GM12878 (cell line): ENCODE data around the gene EML1. TPM values are rescaled to one million over a fixed set of nuclear protein-coding genes. Genes with fewer than 3 reads are reported as not detected.

Experiments
- ATAC-seq: fragments of 200-7000 bp; cut with Tn5 transposase; 3 replicates; pipeline ENCODE4 v1.9.1; 2020; ENCODE audit warnings: mild to moderate bottlenecking, moderate library complexity
- BruUV-seq: library from RNA; stranded (reverse); fragments of 400-500 nt; replicated peaks from 2 replicates; lab custom pipeline; 2021; lab: Mats Ljungman, UMichigan
- CTCF ChIA-PET: fragments of 300-600 bp; sonication (Branson Sonifier 250); formaldehyde crosslinking; extraction: SDS; loops from one replicate; lab custom pipeline; 2021; ENCODE audit warnings: inconsistent platforms; lab: Yijun Ruan, JAX
- POLR2A ChIA-PET: fragments of 350-600 bp; formaldehyde crosslinking; extraction: SDS; loops from one replicate; lab custom pipeline; 2021; ENCODE audit warnings: inconsistent platforms; lab: Charles Lee
- RAD21 ChIA-PET: fragments of 300-600 bp; sonication (Branson Sonifier 250); formaldehyde crosslinking; loops from one replicate; lab custom pipeline; 2023; ENCODE audit warnings: antibody characterized with exemption; ENCODE audit not compliant: unreplicated experiment; lab: Charles Lee
- SMC1A ChIA-PET: fragments of 300-600 bp; sonication (Branson Sonifier 250); formaldehyde crosslinking; loops from one replicate; lab custom pipeline; 2023; ENCODE audit not compliant: unreplicated experiment, uncharacterized antibody; lab: Charles Lee
- DNase-seq: peaks from one replicate; pipeline ENCODE4 v3.0.0-alpha.2; 2011; ENCODE audit warnings: low read depth, low spot score
- FAIRE-seq: peaks from 3 replicates; lab custom pipeline; 2011; peaks lifted over from hg19 to GRCh38; lab: Jason Lieb, UNC
- H2AFZ ChIP-seq: 2 replicates; pipeline ENCODE4 v1.6.0; 2011; ENCODE audit warnings: low read depth, low read length, control low read depth; ENCODE audit not compliant: control insufficient read depth
- H3K27ac ChIP-seq: 2 replicates; pipeline ENCODE4 v1.5.1; 2011; ENCODE audit warnings: control low read depth; ENCODE audit not compliant: control insufficient read depth, insufficient read depth
- H3K27me3 ChIP-seq, 2 experiments: replicated peaks in 1 of 2; 2 replicates each; pipeline versions ENCODE4 v1.6.0 to v1.6.1; 2011; ENCODE audit warnings: low read length in 1 of 2; ENCODE audit not compliant: control insufficient read depth in 2 of 2, insufficient read depth in 2 of 2
- H3K36me3 ChIP-seq, 2 experiments: 2 replicates each; pipeline ENCODE4 v1.5.1; 2011; ENCODE audit warnings: low read length in 1 of 2; ENCODE audit not compliant: control insufficient read depth in 2 of 2, insufficient read depth in 2 of 2
- H3K4me1 ChIP-seq: 2 replicates; pipeline ENCODE4 v1.6.1; 2011; ENCODE audit warnings: mild to moderate bottlenecking, low read length, moderate library complexity, mixed read lengths; ENCODE audit not compliant: control insufficient read depth, insufficient read depth
- H3K4me2 ChIP-seq: 2 replicates; pipeline ENCODE4 v1.6.0; 2011; ENCODE audit warnings: control low read depth; ENCODE audit not compliant: control insufficient read depth, insufficient read depth
- H3K4me3 ChIP-seq: fragments of 200-600 bp; sonication (generic); 2 replicates; pipeline ENCODE4 v1.5.1; 2016
- H3K79me2 ChIP-seq: 2 replicates; pipeline ENCODE4 v1.6.0; 2011; ENCODE audit warnings: low read length; ENCODE audit not compliant: control insufficient read depth, insufficient read depth
- H3K9ac ChIP-seq: 2 replicates; pipeline ENCODE4 v1.8.0; 2011; ENCODE audit warnings: low read length, control low read depth, mixed read lengths; ENCODE audit not compliant: control insufficient read depth, insufficient read depth
- H3K9me3 ChIP-seq: replicated peaks from 3 replicates; pipeline ENCODE4 v1.5.1; 2011; ENCODE audit warnings: mild to moderate bottlenecking, low read length; ENCODE audit not compliant: control insufficient read depth, insufficient read depth
- H4K20me1 ChIP-seq: 2 replicates; pipeline ENCODE4 v1.6.0; 2011; ENCODE audit not compliant: control insufficient read depth, insufficient read depth
- ASH2L ChIP-seq: fragments of 300-600, 200-600 bp; sonication (generic); IDR thresholded peaks from 2 replicates; pipeline ENCODE4 v1.6.1; 2017; ENCODE audit warnings: low read depth, mild to moderate bottlenecking, borderline replicate concordance
- CHD2 ChIP-seq: IDR thresholded peaks from 2 replicates; pipeline ENCODE4 v1.6.1; 2011; ENCODE audit warnings: low read depth, low read length, improper control_type of control experiment, borderline replicate concordance
- JUND ChIP-seq: IDR thresholded peaks from 2 replicates; pipeline ENCODE4 v1.6.1; 2012; ENCODE audit warnings: low read depth, mild to moderate bottlenecking, low read length, improper control_type of control experiment, moderate library complexity
- NR2C1 ChIP-seq: fragments of 450-650 bp; IDR thresholded peaks from 2 replicates; pipeline ENCODE4 v1.6.1; 2017; ENCODE audit warnings: antibody characterized with exemption, mild to moderate bottlenecking, moderate library complexity
- NRF1 ChIP-seq: conservative IDR thresholded peaks from 2 replicates; pipeline ENCODE4 v1.6.1; 2011; ENCODE audit warnings: mild to moderate bottlenecking, low read depth, low read length, improper control_type of control experiment
- RAD51 ChIP-seq: fragments of 450-650 bp; IDR thresholded peaks from 2 replicates; pipeline ENCODE4 v1.6.1; 2016; ENCODE audit warnings: moderate library complexity, mild to moderate bottlenecking, inconsistent platforms
- RCOR1 ChIP-seq: conservative IDR thresholded peaks from 2 replicates; pipeline ENCODE4 v1.6.1; 2012; ENCODE audit warnings: low read depth, low read length, improper control_type of control experiment
- RELA ChIP-seq: fragments of 450-650 bp; IDR thresholded peaks from 2 replicates; pipeline ENCODE4 v1.8.0; 2014; ENCODE audit warnings: borderline replicate concordance; ENCODE audit not compliant: partially characterized antibody
- SMC3 ChIP-seq: IDR thresholded peaks from 2 replicates; pipeline ENCODE4 v1.6.1; 2011; ENCODE audit warnings: low read length, improper control_type of control experiment, borderline replicate concordance
- SRF ChIP-seq, 2 experiments: IDR thresholded peaks; 2 replicates each; pipeline ENCODE4 v1.6.1; 2011; ENCODE audit warnings: low read depth in 2 of 2, low read length in 2 of 2, mild to moderate bottlenecking in 1 of 2, moderate library complexity in 1 of 2
- SUPT20H ChIP-seq: IDR thresholded peaks from 2 replicates; pipeline ENCODE4 v1.6.1; 2011; ENCODE audit warnings: low read depth, mild to moderate bottlenecking, low read length, moderate library complexity, borderline replicate concordance; ENCODE audit not compliant: control insufficient read depth
- TCF3 ChIP-seq: IDR thresholded peaks from 2 replicates; pipeline ENCODE4 v1.6.1; 2012; ENCODE audit warnings: low read depth, mild to moderate bottlenecking, low read length, borderline replicate concordance; ENCODE audit not compliant: insufficient read depth
- ZNF207 ChIP-seq: fragments of 450-650 bp; IDR thresholded peaks from 2 replicates; pipeline ENCODE4 v1.6.1; 2014; ENCODE audit warnings: antibody characterized with exemption, mild to moderate bottlenecking, borderline replicate concordance
- WGBS: methylation state at CpG from one replicate; pipeline ENCODE4 v1.1.6; 2016; ENCODE audit warnings: low lambda C conversion rate; ENCODE audit not compliant: insufficient replicate concordance, insufficient coverage; ENCODE audit errors: missing lambda C conversion rate; 5-methylcytosine and 5-hydroxymethylcytosine counted together
- in situ Hi-C: fragments of 300-500 bp; cut with MboI; formaldehyde crosslinking; loops from 9 replicates; pipeline ENCODE4 v1.14.3; 2018; ENCODE audit warnings: mixed read lengths
- intact Hi-C: fragments of 100-400 bp; cut with micrococcal nuclease; formaldehyde crosslinking; loops from one replicate; pipeline ENCODE4 v1.14.2; 2022; ENCODE audit not compliant: unreplicated experiment
- polyA plus RNA-seq, 11 experiments: library from polyadenylated mRNA; depleted of rRNA in 4 of 11; unstranded in 6 of 11; stranded (reverse) in 5 of 11; fragments of >200 nt; fragmentation: Nextera tagmentation in 4 of 11; fragmentation: Illumina TruSeq in 1 of 11; extraction: Ambion mirVana in 4 of 11; extraction: Trizol in 1 of 11; gene quantifications; 1 replicate in 1 of 11; 2 replicates in 10 of 11; pipeline versions ENCODE4 v1.2.1 to v1.2.3, GENCODE V29; 2011 to 2016; ENCODE audit warnings: inconsistent platforms in 2 of 11, missing spikeins in 2 of 11, low read depth in 1 of 11
- total RNA-seq, 4 experiments: library from RNA; depleted of rRNA in 3 of 4; stranded (reverse); fragments of >200 nt in 3 of 4; fragmentation: Illumina TruSeq in 1 of 4; extraction: Trizol in 1 of 4; gene quantifications; 2 replicates each; pipeline versions ENCODE4 v1.2.1 to v1.2.3, GENCODE V29; 2013 to 2021
- TF ChIP-seq, protein P1 (sequence below): IDR thresholded peaks from 2 replicates; pipeline ENCODE4 v1.6.1; 2011; ENCODE audit warnings: borderline replicate concordance, low read depth, mild to moderate bottlenecking, moderate library complexity, low read length; ENCODE audit not compliant: insufficient read depth, poor library complexity, severe bottlenecking
- TF ChIP-seq, protein P2 (sequence below): fragments of 450-650 bp; IDR thresholded peaks from 2 replicates; pipeline ENCODE4 v1.6.1; 2017; ENCODE audit warnings: borderline replicate concordance
- TF ChIP-seq, protein P3 (sequence below): fragments of 450-650 bp; IDR thresholded peaks from 2 replicates; pipeline ENCODE4 v1.6.1; 2017; ENCODE audit warnings: antibody characterized with exemption, mild to moderate bottlenecking, moderate library complexity
- TF ChIP-seq, protein P4 (sequence below): IDR thresholded peaks from 2 replicates; pipeline ENCODE4 v1.6.1; 2011; ENCODE audit warnings: low read depth, mild to moderate bottlenecking, low read length, moderate library complexity, borderline replicate concordance; ENCODE audit errors: extremely low read depth

The EML1 gene
- total and polyA plus RNA-seq, 10 of the 15 experiments (the other 5 are each of a cell fraction or from before 2014, with no cell fraction given), result 0.05 to 3.4 (median 0.11) TPM; not detected in 3

DNA sequence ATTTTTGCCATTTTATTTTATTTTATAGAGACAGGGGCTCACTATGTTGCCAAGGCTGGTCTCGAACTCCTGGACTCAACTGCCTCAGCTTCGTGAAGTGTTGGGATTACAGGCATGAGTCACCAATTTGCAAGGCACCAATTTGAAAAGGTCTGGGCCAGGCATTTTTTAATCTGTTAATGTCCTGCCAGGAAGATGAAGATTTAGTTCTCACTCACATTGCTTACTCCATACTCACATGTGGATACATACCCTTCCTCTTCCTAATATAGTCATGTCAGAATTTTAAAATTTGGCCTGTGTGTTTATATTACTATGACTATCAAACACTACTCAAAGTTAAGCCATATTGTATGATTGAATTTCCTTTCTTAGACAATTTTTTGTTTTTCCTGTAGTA is 15.3 kb upstream of the EML1 start:
- Histone ChIP-seq H3K4me1 (no peaks in the 10 kb centered on the region), H3K27me3 (peaks cover 0 to 1% of the 10 kb centered on the region in 2 experiments; a peak in 2 of 4 replicates), H4K20me1 (no peaks in the 10 kb centered on the region), H3K27ac (no peak overlapping the region), H3K4me3 (no peak overlapping the region), H3K9ac (no peak overlapping the region), H3K4me2 (no peak overlapping the region), H2AFZ (no peak overlapping the region), H3K79me2 (no peaks in the 10 kb centered on the region), H3K36me3 (no peaks in the 10 kb centered on the region), H3K9me3 (no peaks in the 10 kb centered on the region)
- no peak for DNase-seq
- RAD21 ChIA-PET, result no interaction called here
- TF ChIP-seq NR2C1, result no peak
- TF ChIP-seq TCF3, result no peak
- TF ChIP-seq, protein P1, sequence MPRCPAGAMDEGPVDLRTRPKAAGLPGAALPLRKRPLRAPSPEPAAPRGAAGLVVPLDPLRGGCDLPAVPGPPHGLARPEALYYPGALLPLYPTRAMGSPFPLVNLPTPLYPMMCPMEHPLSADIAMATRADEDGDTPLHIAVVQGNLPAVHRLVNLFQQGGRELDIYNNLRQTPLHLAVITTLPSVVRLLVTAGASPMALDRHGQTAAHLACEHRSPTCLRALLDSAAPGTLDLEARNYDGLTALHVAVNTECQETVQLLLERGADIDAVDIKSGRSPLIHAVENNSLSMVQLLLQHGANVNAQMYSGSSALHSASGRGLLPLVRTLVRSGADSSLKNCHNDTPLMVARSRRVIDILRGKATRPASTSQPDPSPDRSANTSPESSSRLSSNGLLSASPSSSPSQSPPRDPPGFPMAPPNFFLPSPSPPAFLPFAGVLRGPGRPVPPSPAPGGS, result no peak
- TF ChIP-seq, protein P2, sequence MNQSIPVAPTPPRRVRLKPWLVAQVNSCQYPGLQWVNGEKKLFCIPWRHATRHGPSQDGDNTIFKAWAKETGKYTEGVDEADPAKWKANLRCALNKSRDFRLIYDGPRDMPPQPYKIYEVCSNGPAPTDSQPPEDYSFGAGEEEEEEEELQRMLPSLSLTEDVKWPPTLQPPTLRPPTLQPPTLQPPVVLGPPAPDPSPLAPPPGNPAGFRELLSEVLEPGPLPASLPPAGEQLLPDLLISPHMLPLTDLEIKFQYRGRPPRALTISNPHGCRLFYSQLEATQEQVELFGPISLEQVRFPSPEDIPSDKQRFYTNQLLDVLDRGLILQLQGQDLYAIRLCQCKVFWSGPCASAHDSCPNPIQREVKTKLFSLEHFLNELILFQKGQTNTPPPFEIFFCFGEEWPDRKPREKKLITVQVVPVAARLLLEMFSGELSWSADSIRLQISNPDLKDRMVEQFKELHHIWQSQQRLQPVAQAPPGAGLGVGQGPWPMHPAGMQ, result no peak
- no peak for TF ChIP-seq NRF1
- TF ChIP-seq RCOR1, result no peak
- no peak for TF ChIP-seq SRF (IDR thresholded peaks at IDR 0.05; ENCODE audit: low read depth in 2 of 2, low read length in 2 of 2)
- TF ChIP-seq, protein P3, sequence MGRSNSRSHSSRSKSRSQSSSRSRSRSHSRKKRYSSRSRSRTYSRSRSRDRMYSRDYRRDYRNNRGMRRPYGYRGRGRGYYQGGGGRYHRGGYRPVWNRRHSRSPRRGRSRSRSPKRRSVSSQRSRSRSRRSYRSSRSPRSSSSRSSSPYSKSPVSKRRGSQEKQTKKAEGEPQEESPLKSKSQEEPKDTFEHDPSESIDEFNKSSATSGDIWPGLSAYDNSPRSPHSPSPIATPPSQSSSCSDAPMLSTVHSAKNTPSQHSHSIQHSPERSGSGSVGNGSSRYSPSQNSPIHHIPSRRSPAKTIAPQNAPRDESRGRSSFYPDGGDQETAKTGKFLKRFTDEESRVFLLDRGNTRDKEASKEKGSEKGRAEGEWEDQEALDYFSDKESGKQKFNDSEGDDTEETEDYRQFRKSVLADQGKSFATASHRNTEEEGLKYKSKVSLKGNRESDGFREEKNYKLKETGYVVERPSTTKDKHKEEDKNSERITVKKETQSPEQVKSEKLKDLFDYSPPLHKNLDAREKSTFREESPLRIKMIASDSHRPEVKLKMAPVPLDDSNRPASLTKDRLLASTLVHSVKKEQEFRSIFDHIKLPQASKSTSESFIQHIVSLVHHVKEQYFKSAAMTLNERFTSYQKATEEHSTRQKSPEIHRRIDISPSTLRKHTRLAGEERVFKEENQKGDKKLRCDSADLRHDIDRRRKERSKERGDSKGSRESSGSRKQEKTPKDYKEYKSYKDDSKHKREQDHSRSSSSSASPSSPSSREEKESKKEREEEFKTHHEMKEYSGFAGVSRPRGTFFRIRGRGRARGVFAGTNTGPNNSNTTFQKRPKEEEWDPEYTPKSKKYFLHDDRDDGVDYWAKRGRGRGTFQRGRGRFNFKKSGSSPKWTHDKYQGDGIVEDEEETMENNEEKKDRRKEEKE, result no peak
- no peak for TF ChIP-seq ASH2L
- no peak for TF ChIP-seq SUPT20H
- TF ChIP-seq CHD2, result no peak
- no peak for TF ChIP-seq RAD51
- TF ChIP-seq SMC3, result no peak
- TF ChIP-seq, protein P4, sequence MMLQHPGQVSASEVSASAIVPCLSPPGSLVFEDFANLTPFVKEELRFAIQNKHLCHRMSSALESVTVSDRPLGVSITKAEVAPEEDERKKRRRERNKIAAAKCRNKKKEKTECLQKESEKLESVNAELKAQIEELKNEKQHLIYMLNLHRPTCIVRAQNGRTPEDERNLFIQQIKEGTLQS, result no peak
- no peak for TF ChIP-seq RELA
- no peak for TF ChIP-seq JUND
- no peak for TF ChIP-seq ZNF207
- SMC1A ChIA-PET, result no interaction called here
- WGBS, result 0% methylated on average over 2 of the region's 2 CpGs
- POLR2A ChIA-PET, result no interaction called here
- CTCF ChIA-PET, result interaction anchor here (1.1 kb wide), 1 partner anchor 31 kb away, joined by 3 read pairs; no protein-coding TSS in a partner anchor
- no peak for ATAC-seq
- in situ Hi-C loops (no loop called here), intact Hi-C loops (no loop called here)
- BruUV-seq, result no TSS peak
- no peak for FAIRE-seq
